Right lobe of liver (tissue), 6 donors: ENCODE results near the gene NOD1. TPM values are rescaled to one million over a fixed set of nuclear protein-coding genes. Genes with fewer than 3 reads are reported as not detected.

Experiments
- ATAC-seq, 4 donors: fragments of 200-7000 bp; cut with Tn5 transposase; one replicate each; pipeline ENCODE4 v1.9.1; 2020; ENCODE audit warnings: mild to moderate bottlenecking in 4 of 4, moderate library complexity in 4 of 4
- DNase-seq, 3 donors: peaks; one replicate each; pipeline ENCODE4 v3.0.0-alpha.2; 2020
- H3K27ac ChIP-seq, 3 donors: fragments of 200-600 bp; one replicate each; pipeline ENCODE4 v1.8.0; 2022
- H3K27me3 ChIP-seq, 2 donors: fragments of 200-600 bp; one replicate each; pipeline ENCODE4 v1.8.0; 2022
- H3K36me3 ChIP-seq, 4 donors: fragments of 200-600 bp; sonication (generic) in 1 of 4; one replicate each; pipeline versions ENCODE4 v1.5.1 to v1.8.0; 2017 to 2022; ENCODE audit warnings: control low read depth in 1 of 4
- H3K4me1 ChIP-seq, 4 donors: fragments of 200-600 bp; sonication (generic) in 1 of 4; one replicate each; pipeline versions ENCODE4 v1.5.1 to v1.8.0; 2017 to 2022; ENCODE audit warnings: control low read depth in 1 of 4
- H3K4me3 ChIP-seq, 3 donors: fragments of 200-600 bp; one replicate each; pipeline ENCODE4 v1.8.0; 2022
- H3K9me3 ChIP-seq, 4 donors: fragments of 200-600 bp; sonication (generic) in 1 of 4; one replicate each; pipeline versions ENCODE4 v1.5.1 to v1.8.0; 2017 to 2022; ENCODE audit warnings: control low read depth in 1 of 4
- POLR2A ChIP-seq: fragments of 450-650 bp; IDR thresholded peaks from one replicate; pipeline ENCODE4 v1.6.1; 2017; ENCODE audit warnings: antibody characterized with exemption, mild to moderate bottlenecking
- WGBS: methylation state at CpG from one replicate; pipeline ENCODE4 v1.1.6; 2018; ENCODE audit warnings: low coverage, low lambda C conversion rate; ENCODE audit not compliant: insufficient coverage; ENCODE audit errors: missing lambda C conversion rate; 5-methylcytosine and 5-hydroxymethylcytosine counted together
- intact Hi-C, 2 donors: fragments of 100-400 bp; cut with DNase I; formaldehyde crosslinking; loops; one replicate each; pipeline versions ENCODE4 v1.11.2 to v1.14.1; 2022
- total RNA-seq, 6 experiments: library from RNA; depleted of rRNA in 2 of 6; stranded (reverse); fragments of >200 nt in 2 of 6; fragmentation: NEBNext Ultra II Directional in 3 of 6; extraction: Animal tissue kit (Norgen Biotek cat#: 25700) in 3 of 6; gene quantifications; one replicate each; pipeline versions ENCODE4 v1.1.0 to v1.2.4, GENCODE V29; 2016 to 2023
- TF ChIP-seq, protein P1 (sequence below), 4 donors: fragments of 200-600 bp in 3 of 4; fragments of 450-650 bp in 1 of 4; IDR thresholded peaks; one replicate each; pipeline versions ENCODE4 v1.5.1 to v1.8.0; 2016 to 2022; ENCODE audit warnings: antibody characterized with exemption in 4 of 4, mild to moderate bottlenecking in 2 of 4
- donor health status: DM: no; HTN: yes; CAD: no.
- donor health status: DM: no; HTN: no; CAD: no.
- donor health status: DM: no; HTN: no; CAD: no.
- donor health status: DM: no; HTN: yes; CAD: no.
- donor health status: DM: no; HTN: yes; CAD: no.

The NOD1 gene
- total RNA-seq, 6 experiments from 2014 or later = 1.7 to 5.3 (median 2.7) TPM

DNA sequence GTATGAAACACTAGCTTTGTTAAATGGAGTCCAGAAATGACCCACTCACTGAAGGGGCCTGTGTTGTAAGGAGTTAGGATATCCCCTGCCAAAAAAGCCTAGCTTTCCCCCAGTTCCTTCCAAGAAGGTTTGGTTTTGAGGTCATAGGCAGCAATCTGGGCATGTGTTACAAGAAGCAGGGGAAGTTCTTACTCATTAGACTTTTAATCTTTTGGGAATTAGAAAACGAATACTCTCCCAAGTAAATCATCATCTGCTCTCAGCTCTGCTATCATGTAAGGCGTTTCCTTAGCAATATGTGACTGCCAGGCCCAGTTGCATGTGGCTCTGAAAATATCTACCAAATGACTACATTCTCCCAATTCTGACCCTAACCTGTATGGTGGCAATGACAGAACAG lies 3.7 kb downstream of the NOD1 start:
- intact Hi-C loops = no loop called here
- no peak overlapping the region for H3K4me3 ChIP-seq
- H3K4me1 ChIP-seq = peaks cover 0 to 6% (median 0%) of the 10 kb centered on the region in 4 donors
- ATAC-seq (no peak), DNase-seq (no peak)
- no peaks in the 10 kb centered on the region for H3K36me3 ChIP-seq
- peak overlapping the region in 1 of 3 donors; percentile 6 for H3K27ac ChIP-seq
- H3K9me3 ChIP-seq = no peaks in the 10 kb centered on the region
- H3K27me3 ChIP-seq = no peaks in the 10 kb centered on the region
- TF ChIP-seq, protein P1, sequence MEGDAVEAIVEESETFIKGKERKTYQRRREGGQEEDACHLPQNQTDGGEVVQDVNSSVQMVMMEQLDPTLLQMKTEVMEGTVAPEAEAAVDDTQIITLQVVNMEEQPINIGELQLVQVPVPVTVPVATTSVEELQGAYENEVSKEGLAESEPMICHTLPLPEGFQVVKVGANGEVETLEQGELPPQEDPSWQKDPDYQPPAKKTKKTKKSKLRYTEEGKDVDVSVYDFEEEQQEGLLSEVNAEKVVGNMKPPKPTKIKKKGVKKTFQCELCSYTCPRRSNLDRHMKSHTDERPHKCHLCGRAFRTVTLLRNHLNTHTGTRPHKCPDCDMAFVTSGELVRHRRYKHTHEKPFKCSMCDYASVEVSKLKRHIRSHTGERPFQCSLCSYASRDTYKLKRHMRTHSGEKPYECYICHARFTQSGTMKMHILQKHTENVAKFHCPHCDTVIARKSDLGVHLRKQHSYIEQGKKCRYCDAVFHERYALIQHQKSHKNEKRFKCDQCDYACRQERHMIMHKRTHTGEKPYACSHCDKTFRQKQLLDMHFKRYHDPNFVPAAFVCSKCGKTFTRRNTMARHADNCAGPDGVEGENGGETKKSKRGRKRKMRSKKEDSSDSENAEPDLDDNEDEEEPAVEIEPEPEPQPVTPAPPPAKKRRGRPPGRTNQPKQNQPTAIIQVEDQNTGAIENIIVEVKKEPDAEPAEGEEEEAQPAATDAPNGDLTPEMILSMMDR (IDR thresholded peaks at IDR 0.05) = no peak
- no peak for TF ChIP-seq POLR2A
- 50% methylated on average over 2 of the region's 2 CpGs for WGBS

DNA sequence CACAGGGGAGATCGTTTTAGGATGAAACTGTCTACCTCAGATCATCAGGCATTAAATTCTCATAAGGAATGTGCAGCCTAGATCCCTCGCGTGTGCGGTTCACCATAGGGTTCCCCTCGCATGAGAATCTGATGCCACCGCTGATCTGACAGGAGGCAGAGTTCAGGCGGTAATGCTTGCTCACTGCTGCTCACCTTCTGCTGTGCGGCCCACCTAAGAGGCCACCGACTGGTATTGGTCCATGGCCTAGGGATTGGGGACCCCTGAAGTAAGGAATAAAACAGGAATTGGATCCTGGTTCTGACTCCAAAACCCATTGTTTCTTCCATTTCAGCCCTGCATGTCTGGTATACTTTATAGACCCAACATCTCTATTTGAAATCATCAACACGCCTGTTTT lies 4.1 kb downstream of the NOD1 start:
- Histone ChIP-seq H3K4me3 (no peak overlapping the region), H3K4me1 (peaks cover 0 to 6% (median 0%) of the 10 kb centered on the region in 4 donors), H3K36me3 (no peaks in the 10 kb centered on the region), H3K27me3 (no peaks in the 10 kb centered on the region), H3K27ac (peak overlapping the region in 1 of 3 donors; percentile 29), H3K9me3 (no peaks in the 10 kb centered on the region)
- WGBS = 87% methylated on average over 8 of the region's 10 CpGs
- intact Hi-C loops = no loop called here
- DNase-seq = no peak
- no peak for ATAC-seq
- TF ChIP-seq POLR2A = no peak
- TF ChIP-seq, protein P1 (IDR thresholded peaks at IDR 0.05) = no peak

DNA sequence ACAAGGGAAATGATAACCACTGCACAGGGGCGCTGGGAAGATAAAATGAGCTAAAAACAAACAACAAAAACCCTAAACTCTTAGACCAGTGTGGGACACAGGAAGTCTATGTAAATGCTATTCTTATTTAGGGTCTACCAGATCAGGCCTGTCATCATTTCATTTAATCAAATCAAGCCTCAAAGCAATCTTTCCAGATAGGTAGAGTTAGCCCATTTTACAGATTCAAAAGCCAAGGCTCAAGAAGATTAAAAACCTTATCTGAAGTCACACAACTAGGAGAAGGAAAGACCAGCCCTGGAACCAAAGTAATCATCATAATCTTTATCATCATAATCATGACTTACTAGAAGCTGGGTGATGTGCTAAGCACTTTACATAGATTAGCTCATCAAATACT lies 4.7 kb downstream of the NOD1 start:
- H3K9me3 ChIP-seq = no peaks in the 10 kb centered on the region
- H3K4me3 ChIP-seq = no peak overlapping the region
- ATAC-seq (no peak), DNase-seq (no peak)
- intact Hi-C loops = no loop called here
- H3K27me3 ChIP-seq = no peaks in the 10 kb centered on the region
- 83% methylated on average over 1 of the region's 1 CpG for WGBS
- H3K4me1 ChIP-seq = peaks cover 0 to 6% (median 0%) of the 10 kb centered on the region in 4 donors
- H3K27ac ChIP-seq = no peak overlapping the region
- no peaks in the 10 kb centered on the region for H3K36me3 ChIP-seq
- TF ChIP-seq POLR2A = no peak
- TF ChIP-seq, protein P1 (IDR thresholded peaks at IDR 0.05) = no peak

DNA sequence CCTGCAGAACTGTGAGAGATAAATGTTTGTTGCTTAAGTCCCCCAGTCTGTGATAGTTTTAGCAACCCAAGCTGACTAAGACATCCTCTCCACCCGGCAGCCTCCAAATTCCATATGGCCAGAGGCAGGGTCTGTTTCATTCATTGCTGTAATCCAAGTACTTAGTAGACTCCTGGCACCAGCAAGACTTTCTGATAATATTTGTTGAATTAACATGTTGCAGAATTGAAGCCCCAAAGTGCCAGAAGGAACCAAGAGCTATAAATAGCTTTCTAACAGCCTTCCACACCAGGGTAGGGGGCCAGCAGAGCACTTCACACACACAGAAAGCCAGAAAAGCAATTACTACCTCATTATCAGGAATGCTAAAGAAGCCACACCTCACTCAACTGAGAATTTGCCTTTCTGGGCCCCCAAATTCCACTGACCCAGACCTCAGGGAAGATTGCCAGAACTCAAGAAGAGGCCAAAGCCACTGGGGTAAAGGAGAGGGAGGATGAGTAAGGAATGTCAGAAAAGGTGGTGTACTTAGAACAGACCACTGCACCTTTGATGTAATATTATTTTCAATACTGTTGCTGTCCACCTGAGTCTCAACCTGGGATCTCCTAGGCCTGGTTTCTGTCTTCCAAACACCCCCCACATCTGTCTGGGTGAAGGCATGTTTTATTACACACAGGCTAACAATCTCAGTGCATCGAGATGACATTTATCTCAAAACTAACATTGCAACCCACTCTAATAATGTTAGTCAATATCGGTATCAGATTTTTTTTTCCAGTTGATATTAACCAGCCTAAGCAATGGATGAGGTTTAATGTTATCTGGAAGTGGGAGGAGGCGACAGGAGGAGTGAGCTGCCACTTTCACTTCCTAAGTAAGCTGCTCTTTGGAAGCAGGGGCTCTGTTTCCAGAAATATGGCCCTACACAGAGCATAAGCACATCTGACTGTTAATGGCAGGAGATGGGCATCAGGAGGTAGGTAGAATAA lies 5.5 kb downstream of the NOD1 start:
- ATAC-seq = no peak
- H3K9me3 ChIP-seq = no peaks in the 10 kb centered on the region
- 53% methylated on average over 3 of the region's 4 CpGs for WGBS
- no peak overlapping the region for H3K4me3 ChIP-seq
- H3K36me3 ChIP-seq = no peaks in the 10 kb centered on the region
- intact Hi-C loops = no loop called here
- H3K27me3 ChIP-seq = no peaks in the 10 kb centered on the region
- DNase-seq = no peak
- H3K4me1 ChIP-seq = peaks cover 0 to 6% (median 0%) of the 10 kb centered on the region in 4 donors
- TF ChIP-seq POLR2A = no peak
- TF ChIP-seq, protein P1 (IDR thresholded peaks at IDR 0.05) = no peak
- H3K27ac ChIP-seq = peak overlapping the region in 1 of 3 donors; percentile 16
